GM21515 (cell line): ENCODE measurements around the gene ERCC1.
"Not testable (repeated sequence)": the region's sequence is repeated elsewhere in the genome, so short reads cannot be mapped to it uniquely, and the experiment has no call there.

Experiments
- ATAC-seq: cut with Tn5 transposase; IDR thresholded peaks from one replicate; pipeline ENCODE4 v1.9.1; 2021; ENCODE audit not compliant: unreplicated experiment

The ERCC1 gene

GRCh38 chr19:45455707-45456499, 32.2 kb upstream of the ERCC1 start:
- ATAC-seq = no peak

GRCh38 chr19:45451850-45452387, 28.2 kb upstream of the ERCC1 start:
- no peak for ATAC-seq

GRCh38 chr19:45451131-45451849, 27.6 kb upstream of the ERCC1 start:
- ATAC-seq = peak; percentile 14

GRCh38 chr19:45450012-45450333, 26.3 kb upstream of the ERCC1 start:
- ATAC-seq = no peak

GRCh38 chr19:45448887-45449299, 25.2 kb upstream of the ERCC1 start:
- ATAC-seq = no peak

GRCh38 chr19:45448425-45448756, 24.7 kb upstream of the ERCC1 start:
- ATAC-seq = no peak

GRCh38 chr19:45446944-45447343, 23.2 kb upstream of the ERCC1 start:
- no peak for ATAC-seq

GRCh38 chr19:45446295-45446694, 22.6 kb upstream of the ERCC1 start:
- ATAC-seq = no peak

GRCh38 chr19:45445139-45445538, 21.4 kb upstream of the ERCC1 start:
- no peak for ATAC-seq

GRCh38 chr19:45444318-45445041, 20.8 kb upstream of the ERCC1 start:
- ATAC-seq = peak; percentile 36

GRCh38 chr19:45443462-45444317, 20.0 kb upstream of the ERCC1 start:
- ATAC-seq = no peak

- ATAC-seq = no peak
These were observed 19.2 kb upstream of the ERCC1 start for GRCh38 chr19:45442778-45443461.

- no peak for ATAC-seq
These were observed 18.7 kb upstream of the ERCC1 start for GRCh38 chr19:45442408-45442777.

- ATAC-seq = no peak
These were observed 17.3 kb upstream of the ERCC1 start for GRCh38 chr19:45440873-45441654.

GRCh38 chr19:45440259-45440638, 16.5 kb upstream of the ERCC1 start:
- no peak for ATAC-seq

GRCh38 chr19:45439569-45440258, 16.0 kb upstream of the ERCC1 start:
- peak; percentile 54 for ATAC-seq

- ATAC-seq = no peak
These were observed 15.5 kb upstream of the ERCC1 start for GRCh38 chr19:45439190-45439568.

- ATAC-seq = no peak
These were observed 13.6 kb upstream of the ERCC1 start for GRCh38 chr19:45437328-45437727.

- not testable (repeated sequence) for ATAC-seq
These were observed 8.8 kb upstream of the ERCC1 start for GRCh38 chr19:45432543-45432942.
